H9 (cell line): ENCODE measurements around the gene SPRED2. TPM values are rescaled to one million over a fixed set of nuclear protein-coding genes. Genes with fewer than 3 reads are reported as not detected.

Experiments
- DNase-seq: peaks from one replicate; pipeline ENCODE4 v3.0.0-alpha.2; 2017
- H2AFZ ChIP-seq: one replicate; pipeline ENCODE4 v1.6.1; 2013; ENCODE audit warnings: mild to moderate bottlenecking, low read length, control low read depth, moderate library complexity
- H2AK5ac ChIP-seq: 2 replicates; pipeline ENCODE4 v1.6.1; 2013; ENCODE audit warnings: low read length, control low read depth, mixed read lengths; ENCODE audit not compliant: insufficient read length
- H2BK120ac ChIP-seq: one replicate; pipeline ENCODE4 v1.6.1; 2013; ENCODE audit warnings: low read depth, mild to moderate bottlenecking, low read length, control low read depth, inconsistent platforms; ENCODE audit not compliant: poor library complexity, severe bottlenecking
- H2BK12ac ChIP-seq: 2 replicates; pipeline ENCODE4 v1.6.1; 2013; ENCODE audit warnings: low read length, control low read depth, mixed read lengths, low read depth; ENCODE audit not compliant: insufficient read length
- H2BK15ac ChIP-seq: 2 replicates; pipeline ENCODE4 v1.6.1; 2013; ENCODE audit warnings: low read depth, low read length, control low read depth
- H2BK20ac ChIP-seq: one replicate; pipeline ENCODE4 v1.6.1; 2013; ENCODE audit warnings: low read depth, mild to moderate bottlenecking, low read length, control low read depth, inconsistent platforms; ENCODE audit not compliant: poor library complexity, severe bottlenecking
- H2BK5ac ChIP-seq: 2 replicates; pipeline ENCODE4 v1.6.1; 2013; ENCODE audit warnings: low read length, control low read depth, mixed read lengths; ENCODE audit not compliant: insufficient read length
- H3K14ac ChIP-seq: 2 replicates; pipeline ENCODE4 v1.6.1; 2013; ENCODE audit warnings: low read length, control low read depth; ENCODE audit not compliant: insufficient read depth
- H3K18ac ChIP-seq: 2 replicates; pipeline ENCODE4 v1.6.1; 2013; ENCODE audit warnings: low read depth, mild to moderate bottlenecking, mixed read lengths, low read length, control low read depth; ENCODE audit not compliant: insufficient read length
- H3K23ac ChIP-seq: 2 replicates; pipeline ENCODE4 v1.6.1; 2013; ENCODE audit warnings: low read length, control low read depth, mixed read lengths, low read depth; ENCODE audit not compliant: insufficient read length
- H3K23me2 ChIP-seq: 2 replicates; pipeline ENCODE4 v1.6.1; 2013; ENCODE audit warnings: low read depth, mild to moderate bottlenecking, mixed read lengths, low read length, control low read depth; ENCODE audit not compliant: insufficient read length, poor library complexity, severe bottlenecking
- H3K27ac ChIP-seq: 2 replicates; pipeline ENCODE4 v1.5.1; 2013; ENCODE audit warnings: low read length, control low read depth, mixed read lengths, low read depth; ENCODE audit not compliant: insufficient read length
- H3K27me3 ChIP-seq: 2 replicates; pipeline ENCODE4 v1.6.1; 2013; ENCODE audit warnings: low read length, control low read depth, inconsistent platforms; ENCODE audit not compliant: insufficient read depth
- H3K4ac ChIP-seq: 2 replicates; pipeline ENCODE4 v1.6.1; 2013; ENCODE audit warnings: low read depth, mild to moderate bottlenecking, control low read depth, inconsistent platforms, low read length, moderate library complexity
- H3K4me1 ChIP-seq: 2 replicates; pipeline ENCODE4 v1.6.1; 2013; ENCODE audit warnings: low read length, control low read depth, inconsistent platforms; ENCODE audit not compliant: insufficient read depth
- H3K4me2 ChIP-seq: 2 replicates; pipeline ENCODE4 v1.6.1; 2013; ENCODE audit warnings: low read length, control low read depth, mixed read lengths; ENCODE audit not compliant: insufficient read length, insufficient read depth
- H3K56ac ChIP-seq: 2 replicates; pipeline ENCODE4 v1.6.1; 2013; ENCODE audit warnings: low read depth, mild to moderate bottlenecking, mixed read lengths, low read length, control low read depth; ENCODE audit not compliant: insufficient read length
- H3K79me1 ChIP-seq: 2 replicates; pipeline ENCODE4 v1.6.1; 2013; ENCODE audit warnings: low read depth, mild to moderate bottlenecking, moderate library complexity, low read length, control low read depth, inconsistent platforms; ENCODE audit not compliant: insufficient read depth, poor library complexity, severe bottlenecking
- H3K79me2 ChIP-seq: 2 replicates; pipeline ENCODE4 v1.6.1; 2013; ENCODE audit warnings: low read length, control low read depth, inconsistent platforms; ENCODE audit not compliant: insufficient read depth
- H3K9ac ChIP-seq: 2 replicates; pipeline ENCODE4 v1.6.1; 2013; ENCODE audit warnings: low read length, control low read depth, mixed read lengths; ENCODE audit not compliant: insufficient read length; ENCODE audit errors: extremely low read depth
- H3K9me3 ChIP-seq: one replicate; pipeline ENCODE4 v1.6.1; 2013; ENCODE audit warnings: low read depth, low read length, inconsistent platforms; ENCODE audit not compliant: control insufficient read depth
- H3T11ph ChIP-seq: one replicate; pipeline ENCODE4 v1.6.1; 2013; ENCODE audit warnings: mild to moderate bottlenecking, low read length, control low read depth, inconsistent platforms
- H4K20me1 ChIP-seq: one replicate; pipeline ENCODE4 v1.6.1; 2013; ENCODE audit not compliant: control insufficient read depth, insufficient read length, insufficient read depth
- H4K5ac ChIP-seq: 2 replicates; pipeline ENCODE4 v1.6.1; 2013; ENCODE audit warnings: low read depth, mild to moderate bottlenecking, mixed read lengths, low read length, control low read depth; ENCODE audit not compliant: insufficient read length
- H4K8ac ChIP-seq: replicated peaks from 2 replicates; pipeline ENCODE4 v1.6.1; 2013; ENCODE audit warnings: low read length, control low read depth, mixed read lengths, low read depth; ENCODE audit not compliant: insufficient read length
- H4K91ac ChIP-seq: 2 replicates; pipeline ENCODE4 v1.6.1; 2013; ENCODE audit warnings: low read depth, mild to moderate bottlenecking, moderate library complexity, mixed read lengths, low read length, control low read depth; ENCODE audit not compliant: insufficient read length
- H3K27ac Mint-ChIP-seq, 3 experiments: 2 replicates in 2 of 3; 3 replicates in 1 of 3; pipeline ENCODE4 v1.8.0; 2020 to 2021; ENCODE audit warnings: mixed read lengths in 3 of 3, mild to moderate bottlenecking in 1 of 3, moderate library complexity in 1 of 3
- H3K27me3 Mint-ChIP-seq: 2 replicates; pipeline ENCODE4 v1.8.0; 2021; ENCODE audit warnings: low read depth, mild to moderate bottlenecking, moderate library complexity, mixed read lengths
- H3K36me3 Mint-ChIP-seq, 3 experiments: 2 replicates in 2 of 3; 3 replicates in 1 of 3; pipeline ENCODE4 v1.8.0; 2020 to 2021; ENCODE audit warnings: low read depth in 3 of 3, mixed read lengths in 3 of 3; ENCODE audit not compliant: insufficient read depth in 1 of 3
- H3K4me1 Mint-ChIP-seq, 2 experiments: 2 replicates each; pipeline ENCODE4 v1.8.0; 2020; ENCODE audit warnings: mixed read lengths in 2 of 2
- H3K4me3 Mint-ChIP-seq, 2 experiments: 2 replicates in 1 of 2; 3 replicates in 1 of 2; pipeline ENCODE4 v1.8.0; 2020 to 2021; ENCODE audit warnings: mild to moderate bottlenecking in 2 of 2, mixed read lengths in 2 of 2, moderate library complexity in 1 of 2
- H3K9me3 Mint-ChIP-seq, 2 experiments: 2 replicates in 1 of 2; 3 replicates in 1 of 2; pipeline ENCODE4 v1.8.0; 2020; ENCODE audit warnings: mild to moderate bottlenecking in 2 of 2, mixed read lengths in 2 of 2, moderate library complexity in 1 of 2
- CTCF ChIP-seq: fragments of 200-600 bp; sonication (generic); conservative IDR thresholded peaks from 3 replicates; pipeline ENCODE4 v1.8.0; 2021; ENCODE audit warnings: antibody characterized with exemption, mild to moderate bottlenecking
- WGBS: extraction: QIAGEN DNeasy Blood & Tissue Kit; methylation state at CpG from one replicate; pipeline ENCODE4 v1.1.7; 2013; ENCODE audit warnings: missing lambda C conversion rate, low lambda C conversion rate, mixed read lengths; ENCODE audit not compliant: insufficient read length; ENCODE audit errors: extremely low coverage; 5-methylcytosine and 5-hydroxymethylcytosine counted together
- total RNA-seq: library from RNA; stranded (reverse); gene quantifications from 2 replicates; pipeline ENCODE4 v1.2.1, GENCODE V29; 2021

Gene SPRED2
- total RNA-seq, 1 experiment from 2014 or later = 23.5 TPM

GRCh38 chr2:65415091-65415490 lies 17.3 kb downstream of the SPRED2 start:
- TF ChIP-seq CTCF = no peak
- Histone ChIP-seq H3K18ac (no peak overlapping the region), H3K56ac (no peak overlapping the region), H2BK15ac (no peak overlapping the region), H3K14ac (no peak overlapping the region), H2AFZ (no peak overlapping the region), H3K4me1 (peaks cover 27% of the 10 kb centered on the region), H2AK5ac (no peak overlapping the region), H4K8ac (no peak overlapping the region), H3K27ac (no peak overlapping the region), H4K91ac (no peak overlapping the region), H2BK20ac (no peak overlapping the region), H4K20me1 (no peaks in the 10 kb centered on the region), H3K27me3 (no peaks in the 10 kb centered on the region), H3K23me2 (no peaks in the 10 kb centered on the region), H3K4me2 (no peak overlapping the region), H2BK5ac (no peak overlapping the region), H3K79me1 (no peaks in the 10 kb centered on the region), H2BK120ac (no peak overlapping the region), H3K79me2 (no peaks in the 10 kb centered on the region), H4K5ac (no peak overlapping the region), H3T11ph (no peak overlapping the region), H2BK12ac (no peak overlapping the region), H3K23ac (no peak overlapping the region), H3K9ac (no peak overlapping the region), H3K4ac (no peak overlapping the region), H3K9me3 (no peaks in the 10 kb centered on the region)
- H3K27me3 Mint-ChIP-seq = peaks cover 3% of the 10 kb centered on the region; the same call in 1 of the 2 replicates
- H3K27ac Mint-ChIP-seq = no peak overlapping the region
- H3K36me3 Mint-ChIP-seq = peaks cover 0 to 1% (median 0%) of the 10 kb centered on the region in 3 experiments; a peak in 1 of 7 replicates
- H3K4me1 Mint-ChIP-seq = peaks cover 56 to 57% of the 10 kb centered on the region in 2 experiments
- DNase-seq = no peak
- WGBS = no CpG with 5 or more reads among the region's 1 CpG
- H3K4me3 Mint-ChIP-seq = no peak overlapping the region
- no peaks in the 10 kb centered on the region for H3K9me3 Mint-ChIP-seq
